ENCODE data around the gene KCNK17.

Gene KCNK17

GRCh38 chr6:39266375-39266774, 47.8 kb downstream of the KCNK17 start:
- DNase-seq, result no peak

GRCh38 chr6:39263303-39264037, 50.7 kb downstream of the KCNK17 start:
- DNase-seq, result no peak

- DNase-seq, result no peak
Observed at GRCh38 chr6:39261751-39262150, 52.5 kb downstream of the KCNK17 start.

- no peak for DNase-seq
Observed at GRCh38 chr6:39260953-39261352, 53.3 kb downstream of the KCNK17 start.

GRCh38 chr6:39260456-39260855, 53.8 kb downstream of the KCNK17 start:
- no peak for DNase-seq

- no peak for DNase-seq
Observed at GRCh38 chr6:39256294-39256940, 57.8 kb downstream of the KCNK17 start.

GRCh38 chr6:39254999-39255535, 59.2 kb downstream of the KCNK17 start:
- DNase-seq, result no peak

GRCh38 chr6:39251406-39251805, 62.8 kb downstream of the KCNK17 start:
- no peak for DNase-seq

- no peak for DNase-seq
Observed at GRCh38 chr6:39250507-39250906, 63.7 kb downstream of the KCNK17 start.

- DNase-seq, result no peak
Observed at GRCh38 chr6:39249278-39249677, 64.9 kb downstream of the KCNK17 start.
